HG03520 (cell line): ENCODE measurements around the gene RAD52.

Source experiments
- ATAC-seq: cut with Tn5 transposase; IDR thresholded peaks from one replicate; pipeline ENCODE4 v1.9.1; 2021; ENCODE audit warnings: mild to moderate bottlenecking, moderate library complexity; ENCODE audit not compliant: unreplicated experiment

RAD52 gene

DNA sequence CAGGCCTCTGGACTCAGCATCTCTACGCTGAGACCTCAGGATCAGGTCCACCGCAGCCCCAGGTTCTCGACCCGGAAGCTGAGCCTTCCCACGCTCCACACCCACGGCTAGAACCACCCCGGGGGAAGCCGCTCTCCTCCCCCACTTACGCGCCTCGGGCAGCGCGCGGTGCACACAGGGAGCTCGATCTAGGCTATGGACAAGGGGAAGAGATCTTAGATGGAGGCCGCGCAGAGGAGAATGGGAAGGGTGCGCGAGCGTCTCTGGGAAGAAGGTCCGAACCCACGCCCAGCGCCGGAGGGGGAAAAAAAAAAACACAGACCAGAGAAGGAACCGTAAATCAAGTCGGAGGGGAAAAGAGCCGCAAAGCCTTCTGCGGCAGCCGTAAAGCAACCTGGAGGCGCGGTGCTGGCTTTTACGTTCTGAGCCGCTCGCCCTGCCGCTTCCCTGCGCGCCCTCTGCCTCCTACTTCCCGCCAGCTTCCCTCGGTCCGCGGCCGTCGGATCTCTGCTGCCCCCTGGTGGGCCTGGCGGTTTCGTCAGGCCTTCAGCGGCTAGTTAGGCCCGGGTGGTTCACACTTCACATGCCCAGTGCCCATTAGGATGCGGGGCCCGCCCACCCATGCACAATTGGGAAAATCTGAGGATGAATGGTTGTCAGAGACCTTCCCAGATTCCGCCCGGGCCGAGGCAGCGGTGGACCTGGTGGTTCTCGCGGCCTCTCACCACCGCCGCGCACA is at the start of gene RAD52:
TSS of gene RAD52 (minus strand) at position 242 of the 739 bp plus-strand sequence. CDS start 16,636 bp downstream, outside the sequence.
- peak; percentile 78 for ATAC-seq

DNA sequence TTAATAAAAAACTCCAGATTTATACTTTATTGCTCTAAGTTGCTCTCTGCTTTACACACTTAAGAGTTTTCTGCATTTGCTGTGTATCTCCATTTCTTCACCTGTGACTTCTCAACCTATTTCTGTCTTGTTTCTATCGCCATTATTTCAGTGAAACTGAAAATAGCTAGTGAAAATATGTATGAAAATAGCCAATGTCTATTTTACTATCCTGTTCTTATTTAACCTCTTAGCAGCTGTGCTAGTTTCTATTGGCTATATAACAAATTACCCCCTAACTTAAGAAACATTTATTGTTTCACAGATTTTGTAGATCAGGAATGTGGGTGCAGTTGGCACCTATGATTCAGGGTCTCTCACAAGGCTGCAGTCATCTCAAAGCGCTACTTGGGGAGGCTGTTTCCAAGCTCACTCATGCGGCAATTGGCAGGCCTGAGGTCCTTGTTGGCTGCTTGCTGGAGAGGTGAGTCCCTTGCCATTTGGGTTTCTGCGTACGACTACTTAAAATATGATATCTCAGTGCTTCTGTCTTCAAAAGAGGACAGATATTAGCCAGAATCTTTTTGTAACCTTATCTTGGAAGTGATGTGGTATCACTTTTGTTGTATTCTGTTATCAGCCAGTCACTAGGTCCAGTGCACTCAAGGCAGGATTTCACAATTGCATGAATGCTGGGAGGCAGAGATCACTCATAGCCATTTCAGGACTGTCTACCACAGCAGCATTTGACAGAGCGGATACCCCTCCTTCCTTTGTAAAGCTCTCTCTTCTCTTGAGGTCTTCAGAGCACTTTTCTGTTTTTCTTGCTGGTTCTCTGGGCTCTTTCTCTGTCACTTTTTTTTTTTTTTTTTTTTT is 48.8 kb upstream of the RAD52 start:
- peak; percentile 67 for ATAC-seq

DNA sequence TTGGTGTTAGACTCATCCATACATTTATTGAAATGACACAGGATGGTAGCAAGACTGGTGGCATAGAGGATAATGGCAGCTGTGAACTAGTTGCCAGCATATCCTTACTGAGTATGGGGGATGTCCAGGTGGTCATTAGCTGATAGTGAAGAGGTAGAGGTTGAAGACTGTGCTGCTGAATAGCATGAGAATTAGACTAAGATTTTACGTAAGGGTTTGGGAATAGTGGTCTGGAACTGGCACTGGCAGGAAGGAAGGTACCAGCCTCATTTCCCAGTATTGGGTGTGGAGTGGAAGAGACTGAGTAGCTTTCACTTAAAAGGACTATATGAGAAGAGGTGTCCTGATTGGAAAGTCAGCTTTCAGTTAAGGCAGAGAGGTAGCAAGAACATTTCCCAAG is 48.0 kb upstream of the RAD52 start:
- ATAC-seq, result no peak

DNA sequence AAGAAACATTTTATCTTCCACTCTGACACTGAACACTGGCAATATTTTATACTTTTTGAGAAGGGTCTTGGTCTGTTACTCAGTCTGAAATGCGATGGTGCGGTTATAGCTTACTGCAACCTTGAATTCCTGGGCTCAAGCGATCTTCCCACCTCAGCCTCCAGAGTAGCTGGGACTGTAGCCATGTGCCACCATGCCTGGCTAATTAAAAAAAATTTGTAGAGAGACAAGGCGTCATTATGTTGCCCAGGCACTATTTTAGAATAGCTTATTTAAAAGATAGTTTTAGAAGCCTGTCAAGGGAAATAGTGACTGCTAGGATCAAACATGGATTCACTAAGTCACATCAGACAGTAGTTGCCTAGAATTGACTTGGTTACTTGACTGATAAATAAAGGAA is 47.4 kb upstream of the RAD52 start:
- ATAC-seq, result no peak

DNA sequence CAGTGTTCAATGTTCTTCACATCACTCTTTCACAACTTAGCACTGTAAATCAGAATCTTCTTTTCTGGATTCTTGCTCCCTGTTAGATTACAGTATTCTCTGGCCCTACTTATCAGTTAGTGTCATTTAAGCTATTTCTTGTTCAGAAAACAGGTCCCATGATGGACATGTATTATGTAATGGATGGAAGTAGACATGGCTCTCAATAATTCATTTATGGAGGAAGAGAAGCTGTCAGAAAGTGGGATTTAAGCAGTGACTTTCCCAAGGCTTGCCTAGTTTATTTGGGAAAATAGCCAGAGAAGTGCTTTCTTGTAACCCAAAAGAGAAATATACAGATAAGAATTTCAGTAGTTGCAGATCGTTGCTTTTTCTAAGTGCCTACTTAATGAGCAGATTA is 43.2 kb upstream of the RAD52 start:
- ATAC-seq, result no peak

DNA sequence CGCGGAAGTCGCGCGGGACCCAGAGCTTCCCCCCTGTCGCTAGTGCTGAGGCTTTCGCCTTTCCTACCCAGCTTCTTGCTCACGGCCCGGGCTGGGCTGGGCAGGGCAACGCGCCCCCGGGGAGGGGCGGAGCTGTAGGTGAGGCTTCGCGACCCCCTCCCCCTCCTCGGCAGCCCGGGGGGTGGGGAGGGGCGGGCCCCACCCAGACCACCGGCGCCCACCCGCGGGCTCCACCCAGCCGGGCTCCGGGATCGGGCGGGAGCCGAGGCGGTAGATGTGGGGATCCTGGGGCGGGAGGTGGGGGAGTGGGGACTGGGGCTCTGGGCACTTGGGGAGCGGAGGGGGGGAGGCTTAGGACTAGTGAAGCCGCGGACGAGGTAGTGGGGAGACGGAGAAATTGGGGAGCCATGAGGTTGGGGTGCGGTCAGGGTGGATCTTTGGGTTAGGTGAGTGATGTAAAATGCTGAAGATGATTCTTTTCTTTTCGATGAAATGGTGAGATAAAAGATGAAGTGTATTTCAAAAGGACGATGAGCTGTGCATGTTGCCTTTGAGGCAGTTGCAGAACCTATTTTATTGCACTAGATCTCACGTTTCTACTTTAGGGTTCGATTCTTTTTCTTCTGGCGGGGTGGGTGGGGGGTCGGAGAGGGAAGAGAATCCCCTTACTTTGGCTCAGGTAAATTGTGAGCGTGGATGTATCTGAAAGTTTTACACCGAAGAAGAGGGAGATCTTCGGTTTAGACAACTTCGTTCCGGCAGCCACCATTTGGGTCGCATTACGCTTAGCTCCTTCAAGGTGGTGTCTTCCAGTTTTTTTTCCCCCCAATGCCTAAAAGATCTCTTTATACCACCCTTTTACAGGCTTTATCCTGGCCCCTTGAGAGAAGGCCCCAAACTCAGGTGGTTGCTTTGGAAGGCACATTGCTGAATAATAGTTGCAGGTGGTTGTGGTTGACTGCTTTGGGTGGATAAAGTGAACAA is 42.1 kb upstream of the RAD52 start:
- ATAC-seq, result peak; percentile 33

DNA sequence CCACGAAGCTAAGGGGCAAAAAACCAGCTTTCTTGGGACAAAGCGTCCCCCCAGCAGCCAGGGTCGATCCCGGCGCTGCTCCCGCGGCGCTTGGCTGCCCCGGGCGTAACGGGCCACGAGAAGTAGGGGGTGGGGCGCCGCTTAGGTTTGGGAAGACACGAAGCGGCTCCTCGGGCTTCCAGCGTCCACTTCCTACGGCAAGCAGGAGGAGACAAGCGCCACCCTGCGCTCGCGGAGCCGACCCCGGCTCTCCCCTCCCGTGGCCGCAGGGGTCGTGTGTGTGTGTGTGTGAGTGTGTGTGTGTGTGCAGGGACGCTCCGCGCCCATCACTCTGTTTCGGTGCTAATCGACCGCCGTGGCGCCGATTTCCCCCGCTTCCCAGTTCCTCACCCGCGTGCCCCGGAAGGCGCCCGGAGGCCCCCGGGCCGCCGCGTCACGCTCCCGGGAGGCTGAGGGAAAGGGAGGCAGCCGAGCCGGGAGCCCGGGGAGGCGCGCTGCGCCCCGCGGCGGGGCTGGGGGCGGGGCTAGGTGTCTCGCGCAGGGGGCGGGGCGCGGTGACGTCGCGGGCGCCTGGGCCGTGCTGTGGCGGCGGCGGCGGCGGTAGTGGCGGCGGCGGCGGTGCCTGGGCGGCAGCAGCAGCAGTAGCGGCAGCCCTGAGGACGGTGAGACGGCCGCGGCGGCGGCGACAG is 41.3 kb upstream of the RAD52 start, which contains the start of gene ERC1:
TSS of gene ERC1 (plus strand) at position 563 of the 689 bp plus-strand sequence. CDS start 36,681 bp downstream, outside the sequence.
- peak; percentile 64 for ATAC-seq

DNA sequence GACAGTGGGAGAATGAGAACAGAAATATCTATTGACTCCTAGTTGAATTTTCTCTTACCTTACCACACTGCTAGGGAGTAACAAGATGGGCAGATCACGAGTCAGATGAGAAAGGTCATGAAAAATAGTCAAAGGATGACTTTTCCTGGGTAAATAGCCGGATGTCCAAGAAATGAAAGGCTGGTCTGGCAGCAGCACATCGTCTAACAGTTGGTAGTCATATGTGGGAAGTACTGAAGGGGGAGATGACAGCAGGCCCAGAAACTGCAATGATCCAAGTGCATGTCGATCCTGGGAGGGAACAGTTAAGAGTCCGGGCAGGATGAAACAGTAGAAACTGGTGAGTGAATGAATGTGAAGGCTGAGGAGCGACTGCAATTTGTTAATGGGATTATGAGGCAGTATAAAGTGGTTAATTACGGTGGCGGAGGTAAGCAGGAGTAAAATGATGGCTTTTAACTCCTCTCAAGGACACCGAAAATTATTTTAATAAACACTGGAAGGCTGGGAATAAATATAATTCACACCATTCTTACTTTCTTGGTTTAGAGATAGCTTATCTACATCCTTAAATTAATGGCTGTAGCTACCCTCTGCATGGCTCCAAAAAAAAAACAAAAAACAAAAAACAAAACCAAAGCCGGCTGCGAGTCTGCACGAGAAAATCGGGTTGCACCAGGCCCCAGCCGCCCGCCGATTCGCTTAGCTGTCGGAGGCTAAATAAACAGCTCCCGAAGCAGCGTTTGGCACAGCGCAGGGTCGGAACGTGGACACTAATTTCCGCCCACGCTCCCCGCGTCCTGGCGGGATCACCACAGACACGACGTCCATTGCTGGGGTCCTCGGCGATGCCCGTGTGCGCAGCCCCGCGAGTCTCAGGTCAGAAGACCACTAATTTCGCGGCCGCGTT is 40.5 kb upstream of the RAD52 start:
- peak; percentile 18 for ATAC-seq

DNA sequence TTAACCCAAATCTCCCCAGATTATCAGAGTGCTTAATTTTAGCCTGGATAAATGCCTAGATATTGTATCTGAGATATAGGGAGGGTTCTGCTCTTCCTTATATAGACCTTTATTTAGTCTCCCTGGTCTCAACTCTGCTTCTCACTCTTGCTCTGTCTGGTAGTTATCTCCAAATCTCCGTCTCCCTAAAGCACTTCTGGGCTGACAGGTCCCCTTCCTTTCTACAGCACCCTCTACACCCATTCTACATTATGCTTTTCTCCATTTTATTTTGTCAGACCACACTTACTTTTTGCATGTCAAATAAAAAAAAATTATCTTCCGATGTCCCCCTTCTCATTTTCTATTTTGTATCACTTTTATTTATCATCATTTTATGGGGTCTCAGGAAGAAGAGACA is 39.6 kb upstream of the RAD52 start:
- ATAC-seq, result no peak

DNA sequence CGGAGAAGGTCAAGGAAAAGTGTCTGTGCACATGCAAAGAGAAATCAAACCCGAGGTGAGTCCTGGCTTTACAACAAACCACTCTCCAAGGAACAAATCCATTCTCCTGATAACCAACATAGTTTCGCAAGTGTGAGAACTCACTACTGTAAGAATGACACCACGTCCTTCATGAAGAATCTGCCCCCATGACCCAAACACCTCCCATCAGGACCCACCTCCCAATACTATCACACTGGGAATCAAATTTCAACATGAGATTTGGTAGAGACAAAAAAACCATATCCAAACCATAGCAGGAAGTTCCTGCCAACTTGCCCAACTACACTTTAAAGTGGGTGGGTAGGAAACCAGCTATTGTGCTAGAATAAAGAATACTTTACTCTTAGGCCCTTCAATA is 39.2 kb upstream of the RAD52 start:
- ATAC-seq, result no peak

DNA sequence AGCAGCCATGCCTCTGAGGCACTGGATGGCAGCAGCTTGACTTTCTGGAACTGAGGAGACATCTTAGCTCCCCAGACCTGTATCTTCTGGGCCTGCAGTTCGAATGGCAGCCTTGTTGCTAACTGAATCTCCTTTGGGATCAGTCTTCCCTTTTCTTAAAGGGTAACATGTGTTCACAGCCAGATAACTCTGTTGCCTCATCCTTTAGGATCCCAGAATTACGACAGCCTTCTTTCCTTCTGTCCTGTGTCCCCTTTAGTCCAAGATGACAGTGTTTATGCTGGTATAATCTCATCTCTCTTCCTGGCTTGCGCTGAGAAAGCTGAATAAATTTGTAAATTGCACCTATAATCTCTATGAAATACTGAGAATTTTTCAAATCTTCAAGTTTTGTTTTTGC is 32.5 kb upstream of the RAD52 start:
- ATAC-seq, result no peak

DNA sequence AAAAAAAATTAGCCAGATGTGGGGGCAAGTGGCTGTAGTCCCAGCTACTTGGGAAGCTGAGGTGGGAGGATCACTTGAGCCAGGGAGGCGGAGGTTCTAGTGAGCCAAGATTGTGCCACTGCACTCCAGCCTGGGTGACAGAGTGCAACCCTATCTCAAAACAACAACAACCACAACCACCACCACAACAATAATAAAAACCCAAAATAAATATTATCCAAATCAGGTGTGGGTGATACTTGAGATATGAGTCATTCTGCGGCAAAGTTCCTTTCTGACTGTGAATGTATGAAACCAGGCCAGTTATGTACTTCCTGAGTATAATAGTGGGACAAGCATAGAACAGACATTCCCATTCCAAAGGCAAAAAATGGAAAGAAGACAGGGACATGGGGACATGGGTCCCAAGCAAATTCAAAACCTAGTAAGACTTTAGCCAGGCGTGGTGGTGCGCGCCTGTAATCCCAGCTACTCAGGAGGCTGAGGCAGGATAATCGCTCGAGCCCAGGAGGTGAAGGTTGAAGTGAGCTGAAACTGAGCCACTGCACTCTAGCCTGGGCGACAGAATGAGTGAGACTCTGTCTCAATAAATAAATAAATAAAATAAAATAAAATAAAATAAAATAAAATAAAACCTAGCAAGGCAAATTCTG is 31.8 kb upstream of the RAD52 start:
- no peak for ATAC-seq

DNA sequence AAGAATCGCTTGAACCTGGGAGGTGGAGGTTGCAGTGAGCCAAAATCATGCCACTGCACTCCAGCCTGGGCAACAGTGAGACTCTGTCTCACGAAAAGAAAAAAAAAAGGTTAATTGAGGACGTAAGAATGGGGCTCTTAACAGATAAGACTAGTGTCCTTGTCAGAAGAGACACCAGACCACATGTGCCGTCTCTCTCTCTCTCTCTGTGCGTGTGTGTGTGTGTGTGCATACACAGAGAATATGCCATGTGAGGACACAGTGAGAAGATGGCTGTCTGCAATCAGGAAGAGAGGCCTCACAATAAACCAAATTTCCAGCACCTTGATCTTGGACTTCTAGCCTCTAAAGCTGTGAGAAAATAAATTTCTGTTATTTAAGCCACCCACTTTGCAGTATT is 29.9 kb upstream of the RAD52 start:
- ATAC-seq, result no peak

DNA sequence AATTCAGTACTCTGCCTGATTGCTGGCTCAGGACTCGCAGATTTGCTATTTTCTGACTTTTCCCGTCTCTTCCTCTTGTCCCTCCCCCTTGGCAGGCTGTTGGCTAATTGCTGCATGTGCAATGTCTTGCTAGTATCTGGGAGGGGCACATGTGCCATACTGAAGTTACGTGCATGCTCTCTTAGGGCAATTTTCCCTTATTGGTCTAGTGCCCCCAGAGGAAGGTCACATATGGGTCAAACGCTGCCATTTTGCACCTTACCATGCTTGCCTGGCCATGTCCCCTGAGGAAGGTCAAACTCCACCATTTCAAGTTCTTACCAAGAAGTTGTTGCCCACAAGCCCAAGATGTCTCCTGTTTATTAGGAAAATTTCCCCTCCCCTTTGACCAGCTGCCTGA is 27.7 kb upstream of the RAD52 start:
- ATAC-seq, result no peak

DNA sequence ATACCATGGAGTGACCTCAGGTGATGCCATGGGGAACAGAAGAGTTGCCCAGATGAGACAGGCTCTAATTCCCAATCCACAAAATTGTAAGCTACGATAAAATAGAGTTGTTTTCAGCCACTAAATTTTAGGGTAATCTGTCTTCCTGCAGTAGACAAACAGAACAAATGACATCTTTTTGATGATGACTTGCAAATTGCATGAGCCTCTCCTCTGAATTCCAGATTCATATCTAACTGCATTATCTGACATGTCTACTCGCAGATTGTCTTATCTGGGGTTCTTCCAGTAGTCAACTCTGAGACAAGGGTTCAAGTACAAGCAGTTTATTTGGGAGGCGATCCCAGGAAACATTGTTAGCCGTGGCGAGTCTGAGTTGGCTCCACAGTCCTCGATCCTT is 27.1 kb upstream of the RAD52 start:
- no peak for ATAC-seq

DNA sequence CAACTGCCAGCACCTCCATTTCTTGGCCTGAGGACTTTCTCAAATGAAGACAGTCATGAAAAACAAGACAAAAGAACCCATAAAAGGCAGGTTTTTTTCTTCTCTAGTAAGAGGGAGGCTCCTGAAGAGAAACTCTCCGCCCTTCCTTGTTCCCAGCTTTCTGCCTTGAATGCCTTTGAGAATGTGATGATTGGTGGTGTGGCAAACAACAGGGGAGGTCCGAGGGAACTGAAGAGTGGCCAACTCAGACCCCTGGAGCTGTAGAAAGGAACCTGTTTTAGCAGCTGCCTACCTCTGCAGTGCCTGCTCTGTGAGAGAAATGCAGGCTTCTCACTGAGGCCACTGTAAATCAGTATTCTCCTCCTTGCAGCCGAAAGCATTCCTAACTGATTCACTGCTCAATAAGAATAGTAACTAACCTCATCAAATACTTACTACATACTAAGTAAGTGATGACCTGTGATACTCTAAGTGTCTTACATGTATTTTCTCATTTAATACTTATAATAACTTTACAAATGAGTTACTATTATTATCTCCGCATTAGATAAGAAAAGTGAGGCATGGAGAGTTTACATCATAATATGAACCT is 24.9 kb upstream of the RAD52 start:
- no peak for ATAC-seq

DNA sequence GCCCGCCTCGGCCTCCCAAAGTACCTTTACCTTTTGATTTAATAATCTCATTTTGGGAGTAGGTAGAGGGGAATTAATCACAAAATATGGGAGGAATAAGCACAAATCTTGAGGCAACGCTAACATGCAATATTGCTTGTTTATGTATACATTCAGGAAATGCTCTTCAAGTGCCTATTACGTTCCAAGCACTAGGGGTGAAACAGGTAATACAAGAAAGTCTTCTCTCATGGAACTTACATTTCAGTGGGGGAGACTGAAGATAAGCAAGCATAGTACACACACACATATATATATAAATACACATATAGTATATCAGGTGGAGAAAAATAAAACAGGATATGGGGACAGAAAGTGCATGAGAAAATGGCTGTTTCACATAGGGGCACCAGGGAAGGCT is 22.5 kb upstream of the RAD52 start:
- ATAC-seq, result no peak

DNA sequence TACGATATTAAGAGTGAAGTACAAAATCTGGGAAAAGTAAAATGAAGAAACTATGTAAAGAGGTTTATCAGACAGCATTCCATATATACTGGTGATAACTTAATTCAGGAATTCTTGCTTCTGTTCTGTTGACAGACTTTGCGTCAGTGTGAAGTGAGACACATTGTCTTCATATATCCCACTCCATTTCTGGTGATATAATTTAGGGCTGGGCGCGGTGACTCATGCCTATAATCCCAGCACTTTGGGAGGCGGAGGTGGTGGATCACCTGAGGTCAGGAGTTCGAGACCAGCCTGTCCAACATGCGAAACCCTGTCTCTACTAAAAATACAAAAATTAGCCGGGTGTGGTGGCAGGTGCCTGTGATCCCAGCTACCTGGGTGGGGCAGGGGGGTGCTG is 20.3 kb upstream of the RAD52 start:
- ATAC-seq, result no peak
